Fibroblast of lung (primary cell): Measurements from ENCODE around the gene DCTN4.

ENCODE experiments used
- EZH2 ChIP-seq: IDR thresholded peaks from 2 replicates; pipeline ENCODE4 v1.5.1; 2012; ENCODE audit warnings: low read length, control low read depth, mild to moderate bottlenecking; ENCODE audit errors: missing control alignments
- TF ChIP-seq, protein P1 (sequence below), 2 donors: IDR thresholded peaks in 1 of 2; conservative IDR thresholded peaks in 1 of 2; 1 replicate in 1 of 2; 2 replicates in 1 of 2; pipeline ENCODE4 v1.5.1; 2011 to 2012; ENCODE audit warnings: low read length in 2 of 2, control low read depth in 1 of 2, inconsistent platforms in 1 of 2, low read depth in 1 of 2, mild to moderate bottlenecking in 1 of 2

DNA sequence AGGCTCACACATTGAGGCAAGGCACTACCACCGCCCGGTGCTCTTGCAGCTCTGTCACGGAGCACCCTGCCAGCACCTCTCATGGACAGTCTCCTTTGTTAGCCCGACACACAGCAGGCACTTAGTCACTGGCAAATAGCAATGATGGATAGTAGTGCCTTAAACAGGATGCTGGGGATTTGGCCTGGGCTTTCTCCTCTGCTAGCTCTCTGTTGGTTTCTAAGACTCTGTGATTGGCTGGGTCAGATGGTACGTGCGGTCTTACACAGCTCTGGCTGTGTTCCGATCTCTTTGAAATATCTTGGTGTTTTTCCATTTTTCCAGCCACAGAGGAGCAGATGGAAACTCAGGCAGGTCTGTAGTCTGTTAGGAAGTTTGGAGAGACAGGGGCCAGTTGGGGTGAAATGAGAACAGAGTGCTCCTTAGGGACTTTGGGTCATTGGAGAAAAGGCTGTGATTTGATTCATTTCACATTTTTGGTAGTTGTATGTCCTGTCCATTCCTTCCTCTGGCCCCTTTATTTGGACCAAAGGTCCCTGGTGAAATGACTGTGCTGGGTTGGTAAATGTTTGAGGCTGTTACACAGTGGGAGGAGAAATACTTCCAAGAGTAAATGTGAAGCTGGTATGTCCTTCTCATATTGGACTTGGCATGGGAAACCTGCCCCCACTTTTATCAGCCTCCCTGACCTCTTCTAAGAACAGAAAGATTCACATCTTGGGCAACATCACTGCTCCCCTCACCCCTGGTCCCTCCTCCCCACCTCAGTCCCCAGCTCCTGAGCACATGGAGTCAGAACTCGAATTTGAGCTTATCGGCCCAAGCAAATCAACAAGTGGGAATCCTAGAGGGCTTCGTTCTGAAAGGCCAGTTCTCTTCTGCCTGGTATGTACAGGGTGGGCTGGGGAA is 23.1 kb upstream of the DCTN4 start:
- TF ChIP-seq, protein P1, sequence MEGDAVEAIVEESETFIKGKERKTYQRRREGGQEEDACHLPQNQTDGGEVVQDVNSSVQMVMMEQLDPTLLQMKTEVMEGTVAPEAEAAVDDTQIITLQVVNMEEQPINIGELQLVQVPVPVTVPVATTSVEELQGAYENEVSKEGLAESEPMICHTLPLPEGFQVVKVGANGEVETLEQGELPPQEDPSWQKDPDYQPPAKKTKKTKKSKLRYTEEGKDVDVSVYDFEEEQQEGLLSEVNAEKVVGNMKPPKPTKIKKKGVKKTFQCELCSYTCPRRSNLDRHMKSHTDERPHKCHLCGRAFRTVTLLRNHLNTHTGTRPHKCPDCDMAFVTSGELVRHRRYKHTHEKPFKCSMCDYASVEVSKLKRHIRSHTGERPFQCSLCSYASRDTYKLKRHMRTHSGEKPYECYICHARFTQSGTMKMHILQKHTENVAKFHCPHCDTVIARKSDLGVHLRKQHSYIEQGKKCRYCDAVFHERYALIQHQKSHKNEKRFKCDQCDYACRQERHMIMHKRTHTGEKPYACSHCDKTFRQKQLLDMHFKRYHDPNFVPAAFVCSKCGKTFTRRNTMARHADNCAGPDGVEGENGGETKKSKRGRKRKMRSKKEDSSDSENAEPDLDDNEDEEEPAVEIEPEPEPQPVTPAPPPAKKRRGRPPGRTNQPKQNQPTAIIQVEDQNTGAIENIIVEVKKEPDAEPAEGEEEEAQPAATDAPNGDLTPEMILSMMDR (conservative IDR thresholded peaks at IDR 0.05 in 1 of 2, IDR thresholded peaks at IDR 0.05 in 1 of 2; ENCODE audit: low read depth in 1 of 2, low read length in 2 of 2) = no peak
- no peak for TF ChIP-seq EZH2
